ENCODE results near the gene FRMD4A. TPM values are rescaled to one million over a fixed set of nuclear protein-coding genes. Genes with fewer than 3 reads are reported as not detected.

FRMD4A gene
- total RNA-seq, 2 donors from 2014 or later = 22.3 to 22.4 TPM

DNA sequence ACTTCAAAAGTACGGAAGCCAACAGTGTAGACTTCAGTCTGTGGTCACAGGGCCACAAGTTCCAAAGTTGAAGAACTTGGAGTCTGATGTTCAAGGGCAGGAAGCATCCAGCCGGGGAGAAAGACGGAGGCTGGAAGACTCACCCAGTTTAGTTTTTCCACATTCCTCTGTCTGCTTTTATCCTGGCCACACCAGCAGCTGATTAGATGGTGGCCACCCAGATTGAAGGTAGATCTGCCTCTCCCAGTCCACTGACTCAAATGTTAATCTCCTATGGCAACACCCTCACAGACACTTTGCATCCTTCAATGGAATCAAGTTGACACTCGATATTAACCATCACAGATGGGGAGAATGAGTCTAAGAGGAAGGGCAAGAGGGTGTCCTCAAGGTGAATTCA lies 19.3 kb upstream of the FRMD4A start:
- Histone ChIP-seq H3K36me3 (ENCODE audit: control insufficient read depth, insufficient read depth, low read length) (no peaks in the 10 kb centered on the region), H3K4me3 (ENCODE audit: low read length) (no peak overlapping the region), H3K9ac (ENCODE audit: extremely low read depth, low read length, poor library complexity, severe bottlenecking) (no peak overlapping the region), H3K27me3 (ENCODE audit: control insufficient read depth, insufficient read depth, low read length, poor library complexity, severe bottlenecking) (no peaks in the 10 kb centered on the region), H3K9me3 (ENCODE audit: control insufficient read depth, low read length) (no peaks in the 10 kb centered on the region), H3K27ac (ENCODE audit: low read depth, low read length) (no peak overlapping the region), H3K4me1 (ENCODE audit: control insufficient read depth, insufficient read depth, low read length) (no peaks in the 10 kb centered on the region)
- H3K27me3 Mint-ChIP-seq (ENCODE audit: insufficient read depth) = no peaks in the 10 kb centered on the region
- H3K4me1 Mint-ChIP-seq = peaks cover 6% of the 10 kb centered on the region
- no peak overlapping the region for H3K27ac Mint-ChIP-seq
- H3K4me3 Mint-ChIP-seq = no peak overlapping the region
- TF ChIP-seq, protein P1, sequence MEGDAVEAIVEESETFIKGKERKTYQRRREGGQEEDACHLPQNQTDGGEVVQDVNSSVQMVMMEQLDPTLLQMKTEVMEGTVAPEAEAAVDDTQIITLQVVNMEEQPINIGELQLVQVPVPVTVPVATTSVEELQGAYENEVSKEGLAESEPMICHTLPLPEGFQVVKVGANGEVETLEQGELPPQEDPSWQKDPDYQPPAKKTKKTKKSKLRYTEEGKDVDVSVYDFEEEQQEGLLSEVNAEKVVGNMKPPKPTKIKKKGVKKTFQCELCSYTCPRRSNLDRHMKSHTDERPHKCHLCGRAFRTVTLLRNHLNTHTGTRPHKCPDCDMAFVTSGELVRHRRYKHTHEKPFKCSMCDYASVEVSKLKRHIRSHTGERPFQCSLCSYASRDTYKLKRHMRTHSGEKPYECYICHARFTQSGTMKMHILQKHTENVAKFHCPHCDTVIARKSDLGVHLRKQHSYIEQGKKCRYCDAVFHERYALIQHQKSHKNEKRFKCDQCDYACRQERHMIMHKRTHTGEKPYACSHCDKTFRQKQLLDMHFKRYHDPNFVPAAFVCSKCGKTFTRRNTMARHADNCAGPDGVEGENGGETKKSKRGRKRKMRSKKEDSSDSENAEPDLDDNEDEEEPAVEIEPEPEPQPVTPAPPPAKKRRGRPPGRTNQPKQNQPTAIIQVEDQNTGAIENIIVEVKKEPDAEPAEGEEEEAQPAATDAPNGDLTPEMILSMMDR (conservative IDR thresholded peaks at IDR 0.05) = no peak
- 68 to 72% methylated on average over 4 of the region's 4 CpGs for WGBS, 2 experiments (ENCODE audit: insufficient coverage in 1 of 2, insufficient read length in 1 of 2)
- no peak for DNase-seq
- H3K9me3 Mint-ChIP-seq = no peaks in the 10 kb centered on the region
- H3K36me3 Mint-ChIP-seq (ENCODE audit: low read depth) = no peaks in the 10 kb centered on the region

DNA sequence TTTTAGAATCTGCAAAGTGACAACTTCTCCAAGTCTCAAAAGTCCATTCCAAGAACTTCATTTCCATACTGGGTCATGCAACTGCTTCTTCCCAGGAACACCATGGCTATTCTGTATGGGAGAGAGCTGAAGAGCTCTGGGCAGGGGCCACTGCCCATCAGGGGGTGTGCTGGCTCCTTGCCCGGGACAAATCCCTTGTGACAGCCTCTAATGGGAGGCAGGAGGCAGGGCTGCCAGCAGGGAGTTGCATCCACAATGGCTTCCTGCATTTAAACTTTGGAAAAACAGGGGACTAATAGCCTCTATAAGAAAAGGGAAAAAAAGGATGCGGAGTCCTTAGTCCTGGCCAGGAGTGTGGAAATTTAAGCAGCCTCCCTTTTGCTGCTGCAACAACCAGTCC lies 18.4 kb upstream of the FRMD4A start:
- TF ChIP-seq, protein P1 (conservative IDR thresholded peaks at IDR 0.05) = no peak
- H3K27ac ChIP-seq (ENCODE audit: low read depth, low read length) = no peak overlapping the region
- no peaks in the 10 kb centered on the region for H3K4me1 ChIP-seq (ENCODE audit: control insufficient read depth, insufficient read depth, low read length)
- Mint-ChIP-seq H3K9me3 (no peaks in the 10 kb centered on the region), H3K27ac (no peak overlapping the region), H3K36me3 (ENCODE audit: low read depth) (no peaks in the 10 kb centered on the region), H3K4me3 (no peak overlapping the region), H3K4me1 (peaks cover 6% of the 10 kb centered on the region), H3K27me3 (ENCODE audit: insufficient read depth) (no peaks in the 10 kb centered on the region)
- H3K9me3 ChIP-seq (ENCODE audit: control insufficient read depth, low read length) = no peaks in the 10 kb centered on the region
- 63 to 78% methylated on average over 1 to 2 of the region's 2 CpGs for WGBS, 2 experiments (ENCODE audit: insufficient coverage in 1 of 2, insufficient read length in 1 of 2)
- H3K4me3 ChIP-seq (ENCODE audit: low read length) = no peak overlapping the region
- H3K9ac ChIP-seq (ENCODE audit: extremely low read depth, low read length, poor library complexity, severe bottlenecking) = no peak overlapping the region
- DNase-seq = no peak
- no peaks in the 10 kb centered on the region for H3K27me3 ChIP-seq (ENCODE audit: control insufficient read depth, insufficient read depth, low read length, poor library complexity, severe bottlenecking)
- H3K36me3 ChIP-seq (ENCODE audit: control insufficient read depth, insufficient read depth, low read length) = no peaks in the 10 kb centered on the region

DNA sequence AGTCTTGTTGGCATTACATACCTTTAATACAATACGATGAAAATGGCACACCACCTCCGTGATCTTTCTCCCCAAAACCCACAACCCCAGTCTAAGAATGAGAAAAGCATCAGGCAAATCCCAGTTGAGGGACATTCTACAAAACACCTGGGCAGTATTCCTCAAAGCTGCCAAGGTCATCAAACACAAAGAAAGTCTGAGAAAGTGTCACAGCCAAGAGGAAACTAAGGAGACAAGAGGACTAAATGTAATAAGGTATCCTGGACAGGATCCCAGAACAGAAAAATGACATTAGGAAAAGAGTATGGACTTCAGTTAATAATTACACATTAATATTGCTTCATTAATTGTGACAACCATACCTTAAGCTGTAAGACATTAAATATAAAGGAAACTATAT lies 14.5 kb upstream of the FRMD4A start:
- 87% methylated on average over 2 of the region's 2 CpGs; no CpG with 5 or more reads in 1 of the 2 experiments for WGBS, 2 experiments (ENCODE audit: insufficient coverage in 1 of 2, insufficient read length in 1 of 2)
- Histone ChIP-seq H3K9me3 (ENCODE audit: control insufficient read depth, low read length) (no peaks in the 10 kb centered on the region), H3K4me1 (ENCODE audit: control insufficient read depth, insufficient read depth, low read length) (no peaks in the 10 kb centered on the region), H3K27ac (ENCODE audit: low read depth, low read length) (no peak overlapping the region), H3K9ac (ENCODE audit: extremely low read depth, low read length, poor library complexity, severe bottlenecking) (no peak overlapping the region), H3K4me3 (ENCODE audit: low read length) (no peak overlapping the region), H3K27me3 (ENCODE audit: control insufficient read depth, insufficient read depth, low read length, poor library complexity, severe bottlenecking) (no peaks in the 10 kb centered on the region), H3K36me3 (ENCODE audit: control insufficient read depth, insufficient read depth, low read length) (no peaks in the 10 kb centered on the region)
- TF ChIP-seq, protein P1 (conservative IDR thresholded peaks at IDR 0.05) = no peak
- H3K4me1 Mint-ChIP-seq = no peaks in the 10 kb centered on the region
- H3K36me3 Mint-ChIP-seq (ENCODE audit: low read depth) = no peaks in the 10 kb centered on the region
- no peak overlapping the region for H3K27ac Mint-ChIP-seq
- H3K27me3 Mint-ChIP-seq (ENCODE audit: insufficient read depth) = no peaks in the 10 kb centered on the region
- no peak for DNase-seq
- no peaks in the 10 kb centered on the region for H3K9me3 Mint-ChIP-seq
- H3K4me3 Mint-ChIP-seq = no peak overlapping the region

Data from endodermal cell (in vitro differentiated cells).